Activated T-helper 1 cell treated with anti-CD3 and anti-CD28 coated beads, Interleukin-2, amount 50 U/mL, for 16 hours (primary cell): Measurements from ENCODE around the gene RBM10.

Experiments
- DNase-seq, 2 donors: peaks; one replicate each; pipeline ENCODE4 v3.0.0-alpha.2; 2020; ENCODE audit warnings: low read depth in 1 of 2, low spot score in 1 of 2

RBM10 gene

DNA sequence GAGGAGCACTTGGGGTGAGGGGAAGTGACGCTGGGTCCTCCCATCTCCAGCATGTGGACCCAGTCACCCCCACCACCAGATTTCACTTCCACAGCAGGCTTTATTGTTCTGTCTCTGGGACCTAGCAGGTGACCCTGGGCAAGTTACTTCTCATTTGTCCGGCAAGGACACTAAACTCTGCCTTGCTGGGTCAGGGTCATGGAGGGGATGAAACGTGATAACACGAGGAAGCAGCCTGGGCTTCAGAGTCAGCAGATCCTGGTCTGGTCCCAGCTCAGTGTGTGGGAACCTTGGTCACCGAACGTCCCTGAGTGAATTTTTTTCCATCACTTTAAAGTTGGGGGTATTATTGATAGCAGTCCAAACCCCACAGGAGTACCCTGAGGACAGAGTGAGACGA is 52.5 kb downstream of the RBM10 start:
- no peak for DNase-seq

DNA sequence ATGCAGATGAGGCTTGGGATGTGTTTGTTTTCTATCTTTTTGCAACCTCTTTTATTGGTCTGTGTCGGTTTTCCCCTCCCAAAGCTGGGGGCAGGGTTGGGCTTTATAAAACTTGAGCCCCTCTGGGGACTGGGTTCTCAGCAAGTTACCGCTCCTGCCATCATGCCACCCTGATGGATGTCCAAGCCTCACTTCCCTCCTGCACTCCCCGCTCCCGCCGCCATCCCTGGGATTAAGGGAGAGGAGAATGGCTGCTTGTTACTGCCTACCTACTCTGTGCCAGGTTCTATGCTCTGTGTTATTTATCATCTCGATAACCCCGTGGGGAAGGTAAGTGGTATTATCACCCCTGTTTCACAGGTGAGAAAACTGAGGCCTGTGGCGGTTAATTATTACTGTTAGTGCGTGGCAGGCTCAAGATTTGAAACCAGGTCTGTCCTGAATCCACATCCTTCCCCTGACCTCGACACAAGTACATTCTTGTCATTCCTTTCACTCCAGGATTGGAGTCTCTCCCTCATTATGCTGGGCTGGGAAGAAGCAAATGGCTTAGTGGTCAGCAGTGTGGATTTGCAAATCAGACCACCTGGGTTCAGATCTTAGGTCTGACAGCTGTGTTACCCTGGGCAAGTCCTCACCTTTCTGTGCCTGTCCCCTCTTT is 53.1 kb downstream of the RBM10 start:
- no peak for DNase-seq

DNA sequence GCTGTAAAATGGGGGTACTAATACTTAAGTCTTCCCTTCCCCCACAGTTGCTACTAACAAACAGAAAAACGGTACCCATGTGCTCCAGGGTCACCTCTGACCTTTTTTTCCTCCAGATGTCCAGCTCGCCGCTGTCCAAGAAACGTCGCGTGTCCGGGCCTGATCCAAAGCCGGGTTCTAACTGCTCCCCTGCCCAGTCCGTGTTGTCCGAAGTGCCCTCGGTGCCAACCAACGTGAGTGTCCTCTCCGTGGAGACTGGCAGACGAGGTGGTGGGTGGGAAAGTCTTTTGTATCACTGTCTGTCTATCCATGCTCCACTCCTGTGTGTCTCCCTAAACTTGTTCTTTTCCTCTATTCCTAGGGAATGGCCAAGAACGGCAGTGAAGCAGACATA is 53.7 kb downstream of the RBM10 start:
- no peak for DNase-seq

DNA sequence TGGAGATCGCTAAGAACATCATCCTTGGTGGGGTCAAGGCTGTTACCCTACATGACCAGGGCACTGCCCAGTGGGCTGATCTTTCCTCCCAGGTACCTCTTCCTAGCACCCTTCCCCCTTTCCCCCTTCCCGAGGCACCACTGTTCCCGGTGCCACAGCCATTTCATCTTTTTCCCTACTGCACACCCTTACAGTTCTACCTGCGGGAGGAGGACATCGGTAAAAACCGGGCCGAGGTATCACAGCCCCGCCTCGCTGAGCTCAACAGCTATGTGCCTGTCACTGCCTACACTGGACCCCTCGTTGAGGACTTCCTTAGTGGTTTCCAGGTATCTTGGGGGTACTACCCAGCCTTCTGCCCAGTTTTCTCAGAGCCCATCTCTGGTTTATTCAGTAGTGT is 54.3 kb downstream of the RBM10 start:
- DNase-seq, result no peak

DNA sequence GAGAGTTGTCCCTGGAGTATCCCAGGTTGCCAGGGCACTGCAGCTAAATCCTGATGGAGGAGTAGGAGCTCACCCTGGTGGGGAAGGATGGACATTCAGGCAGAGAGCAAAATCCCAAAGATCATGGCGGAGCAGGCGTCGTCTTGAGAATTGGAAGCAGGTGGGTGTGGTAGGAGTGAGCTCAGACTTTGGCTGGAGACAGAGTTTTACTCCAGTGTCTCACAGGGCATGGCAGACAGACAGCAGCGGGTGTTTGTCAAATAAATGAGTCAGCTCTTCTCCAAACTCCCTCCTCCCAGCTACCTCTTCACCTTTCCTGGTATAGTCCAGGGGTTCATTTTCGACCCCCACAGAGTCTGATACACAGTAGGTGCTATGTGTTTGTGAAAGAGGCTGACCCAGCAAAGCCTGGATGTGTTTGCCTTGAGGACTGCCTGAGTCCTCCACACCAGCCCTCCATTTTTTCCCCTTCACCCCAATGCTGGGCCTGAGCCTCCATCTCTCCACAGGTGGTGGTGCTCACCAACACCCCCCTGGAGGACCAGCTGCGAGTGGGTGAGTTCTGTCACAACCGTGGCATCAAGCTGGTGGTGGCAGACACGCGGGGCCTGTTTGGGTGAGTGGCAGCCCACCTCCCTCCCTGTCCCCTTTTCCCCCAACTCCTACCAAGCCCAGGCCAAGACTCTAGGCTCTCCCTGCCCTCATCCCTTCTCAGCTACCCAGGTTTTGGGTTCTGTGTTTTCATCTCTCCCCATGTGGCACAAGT is 55.5 kb downstream of the RBM10 start:
- DNase-seq, result no peak

DNA sequence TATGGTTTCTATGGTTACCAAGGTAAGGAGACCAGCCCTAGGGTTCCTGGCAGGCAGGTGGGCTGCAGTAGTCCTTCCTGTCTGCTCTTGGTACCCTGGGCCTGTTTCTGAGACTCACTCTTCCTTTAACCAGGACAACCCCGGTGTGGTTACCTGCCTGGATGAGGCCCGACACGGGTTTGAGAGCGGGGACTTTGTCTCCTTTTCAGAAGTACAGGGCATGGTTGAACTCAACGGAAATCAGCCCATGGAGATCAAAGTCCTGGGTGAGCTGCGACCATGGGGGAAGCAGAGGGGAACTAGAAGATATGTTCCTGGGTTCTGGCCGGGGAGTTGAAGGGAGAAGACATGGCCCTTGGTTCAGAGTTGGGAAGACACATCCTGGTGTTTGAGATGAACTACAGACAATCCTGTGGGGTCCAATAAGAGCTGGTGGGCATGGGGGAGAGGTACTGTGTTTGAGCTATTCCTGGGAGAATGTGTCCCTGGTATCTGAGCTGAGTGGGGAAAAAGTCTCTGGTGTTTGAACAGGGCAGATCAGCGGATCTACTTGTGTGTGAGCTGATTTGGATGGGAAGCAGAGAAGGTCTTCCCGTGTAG is 56.4 kb downstream of the RBM10 start:
- DNase-seq, result no peak

DNA sequence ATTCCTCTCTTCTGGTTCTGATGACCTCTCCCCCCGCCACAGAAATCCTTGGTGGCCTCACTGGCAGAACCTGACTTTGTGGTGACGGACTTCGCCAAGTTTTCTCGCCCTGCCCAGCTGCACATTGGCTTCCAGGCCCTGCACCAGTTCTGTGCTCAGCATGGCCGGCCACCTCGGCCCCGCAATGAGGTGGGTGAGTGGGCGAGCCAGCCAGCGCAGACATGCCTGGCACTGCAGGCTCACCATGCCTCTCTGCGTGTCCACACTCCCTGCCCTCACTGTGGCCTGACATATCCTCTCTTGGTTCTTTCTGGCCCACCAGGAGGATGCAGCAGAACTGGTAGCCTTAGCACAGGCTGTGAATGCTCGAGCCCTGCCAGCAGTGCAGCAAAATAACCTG is 57.3 kb downstream of the RBM10 start:
- no peak for DNase-seq

DNA sequence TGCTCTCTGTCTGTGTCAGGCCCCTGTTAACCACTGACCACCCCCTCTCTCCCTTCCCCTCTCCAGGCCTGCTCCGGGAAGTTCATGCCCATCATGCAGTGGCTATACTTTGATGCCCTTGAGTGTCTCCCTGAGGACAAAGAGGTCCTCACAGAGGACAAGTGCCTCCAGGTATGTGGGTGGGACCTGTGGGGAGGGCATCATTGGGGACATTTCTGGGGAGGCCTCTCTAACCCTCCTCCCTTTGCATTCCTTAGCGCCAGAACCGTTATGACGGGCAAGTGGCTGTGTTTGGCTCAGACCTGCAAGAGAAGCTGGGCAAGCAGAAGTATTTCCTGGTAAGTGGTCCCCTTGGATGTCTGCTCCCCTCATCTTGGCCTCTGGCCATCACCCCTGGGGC is 57.9 kb downstream of the RBM10 start:
- DNase-seq, result no peak

DNA sequence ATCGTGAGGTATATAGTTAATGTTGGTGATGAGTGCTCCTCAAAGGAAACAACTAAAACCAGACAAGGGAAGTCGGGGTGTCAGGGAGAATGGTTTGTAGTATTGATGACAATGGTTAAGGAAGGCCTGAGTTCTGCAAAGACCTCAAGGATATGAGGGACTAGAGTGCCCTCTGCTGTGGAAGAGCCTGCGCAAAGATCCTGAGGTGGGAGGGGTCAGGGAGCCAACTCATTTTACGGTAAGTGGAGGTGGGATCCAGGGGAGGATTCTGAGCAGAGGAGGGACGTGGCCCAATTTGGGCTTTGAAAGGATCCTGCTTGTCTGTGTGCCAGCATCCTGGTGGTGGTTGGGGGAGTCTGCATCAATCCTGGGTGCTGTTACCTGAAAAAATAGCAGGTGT is 59.9 kb downstream of the RBM10 start:
- DNase-seq, result no peak

DNA sequence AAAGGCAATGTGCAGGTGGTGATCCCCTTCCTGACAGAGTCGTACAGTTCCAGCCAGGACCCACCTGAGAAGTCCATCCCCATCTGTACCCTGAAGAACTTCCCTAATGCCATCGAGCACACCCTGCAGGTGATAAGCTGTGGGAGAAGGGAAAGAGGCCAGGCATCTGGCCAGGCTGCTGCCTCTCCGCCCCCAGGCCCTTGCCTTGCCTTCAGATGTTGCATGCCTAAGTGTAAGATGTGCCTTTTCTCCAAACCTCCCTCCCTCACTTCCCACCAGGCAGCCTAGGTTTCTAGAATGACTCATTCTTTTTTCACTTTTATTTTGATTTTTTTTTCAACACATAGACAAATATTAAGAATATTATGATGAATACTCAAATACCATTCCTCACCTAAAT is 61.3 kb downstream of the RBM10 start:
- DNase-seq, result no peak

DNA sequence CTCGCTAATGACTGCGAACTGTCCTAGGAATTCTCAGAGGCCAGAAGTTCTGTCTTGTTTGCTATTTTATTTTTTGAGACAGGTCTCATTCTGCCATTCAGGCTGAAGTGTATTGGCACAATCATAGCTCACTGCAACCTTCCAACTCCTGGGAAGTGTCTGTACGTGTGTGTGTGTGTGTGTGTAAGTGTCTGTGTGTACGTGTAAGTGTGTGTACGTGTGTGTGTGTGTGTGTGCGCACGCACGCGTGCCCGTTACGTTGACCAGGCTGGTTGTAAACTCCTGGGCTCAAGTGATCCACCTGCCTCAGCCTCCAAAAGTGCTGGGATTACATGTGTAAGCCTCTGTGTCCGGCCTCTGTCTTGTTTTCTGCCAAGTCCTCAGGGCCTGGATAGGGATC is 63.1 kb downstream of the RBM10 start:
- no peak for DNase-seq

DNA sequence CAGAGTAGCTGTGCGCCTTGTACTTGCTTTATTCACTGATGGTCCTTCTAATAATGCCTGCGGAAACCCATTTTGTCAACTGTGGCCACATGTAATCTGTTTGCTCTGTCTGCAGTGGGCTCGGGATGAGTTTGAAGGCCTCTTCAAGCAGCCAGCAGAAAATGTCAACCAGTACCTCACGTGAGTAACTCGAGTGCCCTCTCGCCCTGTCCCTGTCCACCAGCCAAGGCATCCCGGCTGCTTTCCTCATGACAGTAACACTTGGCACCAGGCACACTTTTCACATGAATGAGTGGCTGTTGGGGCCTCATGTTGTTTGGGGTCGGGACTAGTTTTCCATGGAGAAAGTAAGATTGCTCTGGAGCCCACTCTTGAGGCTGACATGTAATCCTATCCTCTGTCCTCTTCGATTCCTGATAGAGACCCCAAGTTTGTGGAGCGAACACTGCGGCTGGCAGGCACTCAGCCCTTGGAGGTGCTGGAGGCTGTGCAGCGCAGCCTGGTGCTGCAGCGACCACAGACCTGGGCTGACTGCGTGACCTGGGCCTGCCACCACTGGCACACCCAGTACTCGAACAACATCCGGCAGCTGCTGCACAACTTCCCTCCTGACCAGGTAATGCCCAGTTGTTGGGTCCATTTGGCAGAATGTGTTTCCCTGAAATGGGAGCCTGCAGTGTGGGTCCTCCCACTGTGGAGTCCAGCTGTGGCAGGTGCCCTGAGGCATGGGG is 64.7 kb downstream of the RBM10 start:
- no peak for DNase-seq

DNA sequence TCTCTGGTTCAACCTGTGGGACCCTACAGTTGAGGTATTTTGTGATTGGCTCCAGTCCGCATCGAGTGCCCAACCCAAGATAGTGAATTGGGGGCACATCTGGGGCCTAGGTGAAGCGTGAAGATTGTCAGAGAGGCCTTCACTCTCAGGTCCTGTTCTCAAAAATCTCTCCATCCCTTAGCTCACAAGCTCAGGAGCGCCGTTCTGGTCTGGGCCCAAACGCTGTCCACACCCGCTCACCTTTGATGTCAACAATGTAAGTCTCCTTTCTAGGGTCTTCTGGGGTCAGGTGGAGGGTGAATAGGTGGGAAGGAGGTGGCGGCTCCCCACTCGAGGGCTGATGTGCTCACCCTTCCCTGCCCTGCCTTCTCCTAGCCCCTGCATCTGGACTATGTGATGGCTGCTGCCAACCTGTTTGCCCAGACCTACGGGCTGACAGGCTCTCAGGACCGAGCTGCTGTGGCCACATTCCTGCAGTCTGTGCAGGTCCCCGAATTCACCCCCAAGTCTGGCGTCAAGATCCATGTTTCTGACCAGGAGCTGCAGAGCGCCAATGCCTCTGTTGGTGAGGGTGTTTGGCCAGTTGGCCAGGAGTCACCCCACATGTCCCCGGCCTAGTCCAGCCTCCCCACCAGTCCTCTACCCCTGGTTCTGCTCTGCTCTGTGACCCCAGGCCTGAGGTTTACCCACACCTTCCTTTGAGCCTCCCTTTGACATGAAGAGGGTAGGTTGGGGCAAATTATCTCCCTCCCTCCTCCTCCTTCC is 65.8 kb downstream of the RBM10 start:
- no peak for DNase-seq

DNA sequence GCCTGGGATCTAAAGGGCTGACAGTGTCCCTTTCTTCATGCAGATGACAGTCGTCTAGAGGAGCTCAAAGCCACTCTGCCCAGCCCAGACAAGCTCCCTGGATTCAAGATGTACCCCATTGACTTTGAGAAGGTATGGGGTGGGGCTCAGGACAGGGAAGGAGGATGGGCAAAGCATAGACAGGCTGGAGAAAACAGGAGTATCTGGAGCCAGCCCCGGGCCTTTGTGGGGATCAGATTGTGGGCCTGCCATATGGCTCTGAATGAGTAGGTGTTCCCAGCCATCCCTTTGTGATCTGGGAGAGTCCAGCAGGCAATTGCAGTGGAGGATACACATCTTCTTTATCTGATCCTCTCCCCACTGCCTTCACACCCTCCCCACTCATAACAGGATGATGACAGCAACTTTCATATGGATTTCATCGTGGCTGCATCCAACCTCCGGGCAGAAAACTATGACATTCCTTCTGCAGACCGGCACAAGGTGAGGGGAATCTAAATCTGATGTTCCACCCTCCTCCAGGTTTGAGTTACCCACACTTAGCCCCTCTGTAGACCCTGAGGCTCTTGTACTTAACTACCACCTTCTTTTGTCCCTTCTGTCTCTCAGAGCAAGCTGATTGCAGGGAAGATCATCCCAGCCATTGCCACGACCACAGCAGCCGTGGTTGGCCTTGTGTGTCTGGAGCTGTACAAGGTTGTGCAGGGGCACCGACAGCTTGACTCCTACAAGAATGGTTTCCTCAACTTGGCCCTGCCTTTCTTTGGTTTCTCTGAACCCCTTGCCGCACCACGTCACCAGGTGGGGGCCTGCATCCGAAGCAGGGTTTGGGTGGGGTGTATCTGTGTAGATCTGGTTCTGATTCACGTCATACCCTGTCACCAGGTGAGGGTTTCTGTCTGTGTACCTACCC is 67.6 kb downstream of the RBM10 start:
- DNase-seq, result no peak

DNA sequence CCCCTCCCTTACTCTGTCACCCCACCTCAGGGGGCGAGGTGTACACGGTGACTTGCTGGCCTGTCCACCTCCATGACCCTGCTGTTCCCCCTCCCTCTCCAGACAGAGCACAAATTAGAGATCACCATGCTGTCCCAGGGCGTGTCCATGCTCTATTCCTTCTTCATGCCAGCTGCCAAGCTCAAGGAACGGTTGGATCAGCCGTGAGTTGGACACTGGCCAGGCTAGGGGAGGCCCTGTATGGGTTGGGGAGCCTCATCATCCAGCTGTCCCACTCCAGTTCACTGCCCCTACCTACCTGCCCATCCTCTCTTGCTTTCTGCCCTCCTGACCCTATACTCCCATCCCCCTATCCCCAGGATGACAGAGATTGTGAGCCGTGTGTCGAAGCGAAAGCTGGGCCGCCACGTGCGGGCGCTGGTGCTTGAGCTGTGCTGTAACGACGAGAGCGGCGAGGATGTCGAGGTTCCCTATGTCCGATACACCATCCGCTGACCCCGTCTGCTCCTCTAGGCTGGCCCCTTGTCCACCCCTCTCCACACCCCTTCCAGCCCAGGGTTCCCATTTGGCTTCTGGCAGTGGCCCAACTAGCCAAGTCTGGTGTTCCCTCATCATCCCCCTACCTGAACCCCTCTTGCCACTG is 69.5 kb downstream of the RBM10 start:
- no peak for DNase-seq

DNA sequence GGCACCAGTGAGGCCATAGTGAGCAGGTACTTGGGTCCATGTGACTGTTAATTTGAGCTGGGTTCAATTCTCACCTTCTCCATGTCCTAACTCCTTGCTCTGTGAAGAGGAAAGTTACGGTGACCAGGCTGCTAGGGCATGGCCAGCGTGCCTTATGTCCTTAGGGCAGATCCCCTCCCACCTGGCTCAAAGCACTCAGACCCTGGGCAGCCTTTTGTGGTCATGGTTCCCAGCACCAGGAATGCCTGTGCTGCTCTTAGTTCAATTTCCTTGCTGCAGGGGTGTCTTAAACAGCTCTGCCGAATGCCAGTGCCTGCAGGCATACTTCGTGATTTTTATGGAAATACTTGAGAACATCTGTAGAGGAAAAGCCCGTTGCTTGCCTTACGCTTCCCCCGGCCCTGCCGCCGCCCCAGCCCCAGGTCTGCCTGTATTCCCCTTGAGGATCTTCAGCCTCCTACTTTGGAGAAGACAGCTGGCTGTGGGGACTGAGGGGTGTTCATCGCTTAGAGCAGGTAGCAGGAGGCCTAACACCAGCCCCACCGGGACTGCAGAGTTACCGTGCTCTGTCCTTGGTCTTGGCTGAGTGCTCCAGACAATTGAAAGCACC is 70.4 kb downstream of the RBM10 start:
- no peak for DNase-seq

DNA sequence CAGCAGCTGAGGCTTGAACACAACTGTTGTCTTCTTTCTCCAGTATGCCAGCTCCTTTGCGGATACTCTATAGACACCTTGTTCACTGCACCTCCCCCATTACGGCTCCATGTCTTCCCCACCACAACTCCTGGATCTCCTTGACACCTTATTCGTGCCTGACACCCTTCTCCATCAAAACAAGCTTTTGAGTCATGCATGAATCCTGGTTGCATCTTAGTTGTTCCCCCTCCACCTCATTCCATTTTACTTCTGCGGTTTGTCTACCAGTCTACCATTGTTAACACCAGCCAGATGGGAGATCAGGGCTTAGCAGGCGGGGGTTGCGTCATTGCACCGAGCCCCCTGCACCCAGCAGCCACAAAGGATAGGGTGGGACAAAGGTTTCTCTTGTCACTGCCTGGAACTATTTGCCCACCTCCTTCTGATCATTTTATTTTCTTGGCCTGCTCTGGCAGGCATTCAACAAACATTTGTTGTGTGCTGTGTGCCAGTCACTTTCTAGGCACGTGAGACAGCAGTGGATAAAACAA is 71.4 kb downstream of the RBM10 start:
- no peak for DNase-seq

DNA sequence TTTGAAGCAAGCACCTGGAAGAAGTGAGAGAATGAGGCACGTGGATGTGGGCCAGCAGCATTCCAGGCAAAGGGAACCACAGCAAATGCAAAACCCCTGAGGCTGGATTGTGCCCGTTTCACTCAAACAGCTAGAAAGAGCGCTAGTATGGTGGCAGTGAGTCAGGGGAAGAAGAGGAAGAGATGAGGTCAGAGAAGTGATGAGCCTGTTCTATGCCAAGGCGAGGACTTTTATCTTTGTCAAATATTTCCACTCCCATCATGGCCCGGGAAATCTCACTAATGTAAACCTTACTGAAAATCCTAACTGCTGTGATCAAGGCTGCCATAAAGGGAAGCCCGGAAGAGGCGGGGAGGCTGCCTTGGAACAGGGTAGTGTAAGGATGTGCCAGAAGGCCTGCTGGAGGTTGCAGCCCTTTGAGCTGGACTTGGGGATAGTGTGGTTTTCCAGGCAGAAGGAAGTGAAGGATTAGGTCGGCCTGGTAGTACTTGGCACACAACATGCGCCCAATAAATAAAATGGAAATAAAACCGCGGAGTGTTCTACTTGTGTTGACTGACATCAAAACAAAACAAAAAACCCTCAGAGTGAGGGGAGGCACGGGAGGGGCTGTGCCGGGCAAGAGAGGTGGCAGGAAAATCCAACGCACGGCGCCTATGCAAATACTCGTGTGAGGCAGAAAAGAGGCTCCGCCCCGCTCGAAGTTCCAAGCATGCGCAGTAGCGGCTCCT is 72.3 kb downstream of the RBM10 start:
- DNase-seq, result no peak
